ENCODE measurements around the gene LAMB4. TPM values are rescaled to one million over a fixed set of nuclear protein-coding genes. Genes with fewer than 3 reads are reported as not detected.

LAMB4 gene
- total RNA-seq, 1 experiment from 2014 or later, result not detected

DNA sequence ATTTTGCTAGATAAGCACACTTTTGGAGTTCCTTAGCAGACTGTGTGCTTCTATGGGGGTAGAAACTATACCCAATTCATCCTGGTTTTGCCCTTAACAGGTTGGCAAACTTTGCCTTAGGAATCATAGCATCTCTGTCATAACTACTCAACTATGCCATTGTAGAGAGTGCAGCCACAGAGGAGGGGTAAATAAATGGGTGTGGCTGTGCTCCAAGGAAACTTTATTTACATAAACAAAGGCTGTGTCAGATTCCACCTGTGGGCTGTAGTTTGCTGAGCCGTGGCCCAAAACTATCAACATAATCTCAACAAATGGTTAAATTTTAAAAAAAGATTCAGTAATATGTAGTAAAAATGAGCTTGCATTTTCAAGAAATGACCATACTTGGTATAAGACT is 75.6 kb downstream of the LAMB4 start:
- H3K9ac ChIP-seq (ENCODE audit: low read length), result no peak overlapping the region
- no peaks in the 10 kb centered on the region for H3K4me1 ChIP-seq (ENCODE audit: low read length)
- H2AFZ ChIP-seq (ENCODE audit: low read length), result no peak overlapping the region
- H3K79me2 ChIP-seq (ENCODE audit: low read length), result no peaks in the 10 kb centered on the region
- H3K27ac ChIP-seq (ENCODE audit: low read length), result no peak overlapping the region
- H3K9me3 ChIP-seq (ENCODE audit: low read length), result no peaks in the 10 kb centered on the region
- no peak overlapping the region for H3K4me2 ChIP-seq (ENCODE audit: low read depth, low read length, poor library complexity, severe bottlenecking)
- no peak for DNase-seq
- no peaks in the 10 kb centered on the region for H3K27me3 ChIP-seq (ENCODE audit: low read length)
- H3K4me3 ChIP-seq (ENCODE audit: low read length), result no peak overlapping the region
- H3K36me3 ChIP-seq (ENCODE audit: insufficient read depth, low read length), result no peaks in the 10 kb centered on the region
- no peaks in the 10 kb centered on the region for H4K20me1 ChIP-seq (ENCODE audit: insufficient read depth, low read depth, low read length)
- H3K9me2 ChIP-seq (replicated peaks; ENCODE audit: insufficient read depth, low read length), result no peaks in the 10 kb centered on the region

DNA sequence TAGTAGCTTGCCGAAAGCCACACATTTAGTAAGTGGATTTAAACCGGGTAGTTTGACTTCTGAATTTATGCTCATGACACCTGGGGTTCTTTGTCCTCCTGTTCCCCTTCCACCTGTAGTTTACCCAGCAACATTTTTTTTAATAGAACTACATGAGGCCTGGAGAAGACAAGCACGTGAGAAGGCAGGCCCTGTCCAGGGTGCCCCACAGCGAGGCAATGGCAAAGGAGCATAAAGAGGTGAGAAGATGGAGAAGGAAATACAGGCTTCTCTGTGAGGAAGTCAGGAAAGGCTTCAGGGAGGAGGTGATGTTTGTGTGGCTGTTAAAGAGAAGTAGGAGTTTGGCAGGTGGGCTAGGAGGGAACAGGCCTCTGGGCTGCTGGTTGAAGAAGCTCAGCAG is 76.9 kb downstream of the LAMB4 start:
- H3K36me3 ChIP-seq (ENCODE audit: insufficient read depth, low read length), result no peaks in the 10 kb centered on the region
- no peaks in the 10 kb centered on the region for H3K9me3 ChIP-seq (ENCODE audit: low read length)
- H3K4me1 ChIP-seq (ENCODE audit: low read length), result no peaks in the 10 kb centered on the region
- no peaks in the 10 kb centered on the region for H3K79me2 ChIP-seq (ENCODE audit: low read length)
- H4K20me1 ChIP-seq (ENCODE audit: insufficient read depth, low read depth, low read length), result no peaks in the 10 kb centered on the region
- H3K9me2 ChIP-seq (replicated peaks; ENCODE audit: insufficient read depth, low read length), result no peaks in the 10 kb centered on the region
- no peak overlapping the region for H3K9ac ChIP-seq (ENCODE audit: low read length)
- H3K4me3 ChIP-seq (ENCODE audit: low read length), result no peak overlapping the region
- no peak overlapping the region for H3K27ac ChIP-seq (ENCODE audit: low read length)
- H3K27me3 ChIP-seq (ENCODE audit: low read length), result no peaks in the 10 kb centered on the region
- H2AFZ ChIP-seq (ENCODE audit: low read length), result no peak overlapping the region
- H3K4me2 ChIP-seq (ENCODE audit: low read depth, low read length, poor library complexity, severe bottlenecking), result no peak overlapping the region
- no peak for DNase-seq

DNA sequence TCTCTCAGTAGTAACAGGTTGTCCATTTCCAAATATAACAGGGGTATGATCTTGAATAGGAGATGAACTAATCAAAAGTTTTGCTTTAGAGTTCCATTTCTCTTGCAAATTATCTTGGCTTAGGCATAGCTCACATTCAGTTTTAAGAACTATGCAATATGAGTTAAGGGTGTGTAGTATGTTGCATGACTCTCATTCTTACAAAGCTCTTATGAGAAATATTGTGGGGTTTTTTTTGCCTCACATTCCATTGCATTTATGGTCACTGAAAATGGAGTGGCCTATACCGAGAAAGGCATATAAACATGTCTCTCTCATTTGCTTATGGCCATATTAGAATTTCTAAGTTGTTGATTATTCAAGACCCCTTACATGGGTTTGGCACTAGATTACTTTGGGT is 78.7 kb downstream of the LAMB4 start:
- Histone ChIP-seq H3K27me3 (ENCODE audit: low read length) (no peaks in the 10 kb centered on the region), H3K4me2 (ENCODE audit: low read depth, low read length, poor library complexity, severe bottlenecking) (no peak overlapping the region), H4K20me1 (ENCODE audit: insufficient read depth, low read depth, low read length) (no peaks in the 10 kb centered on the region), H3K27ac (ENCODE audit: low read length) (no peak overlapping the region), H3K4me1 (ENCODE audit: low read length) (no peaks in the 10 kb centered on the region), H2AFZ (ENCODE audit: low read length) (no peak overlapping the region), H3K9me2 (replicated peaks; ENCODE audit: insufficient read depth, low read length) (no peaks in the 10 kb centered on the region), H3K4me3 (ENCODE audit: low read length) (no peak overlapping the region), H3K9ac (ENCODE audit: low read length) (no peak overlapping the region), H3K79me2 (ENCODE audit: low read length) (no peaks in the 10 kb centered on the region), H3K36me3 (ENCODE audit: insufficient read depth, low read length) (no peaks in the 10 kb centered on the region), H3K9me3 (ENCODE audit: low read length) (no peaks in the 10 kb centered on the region)
- DNase-seq, result no peak

DNA sequence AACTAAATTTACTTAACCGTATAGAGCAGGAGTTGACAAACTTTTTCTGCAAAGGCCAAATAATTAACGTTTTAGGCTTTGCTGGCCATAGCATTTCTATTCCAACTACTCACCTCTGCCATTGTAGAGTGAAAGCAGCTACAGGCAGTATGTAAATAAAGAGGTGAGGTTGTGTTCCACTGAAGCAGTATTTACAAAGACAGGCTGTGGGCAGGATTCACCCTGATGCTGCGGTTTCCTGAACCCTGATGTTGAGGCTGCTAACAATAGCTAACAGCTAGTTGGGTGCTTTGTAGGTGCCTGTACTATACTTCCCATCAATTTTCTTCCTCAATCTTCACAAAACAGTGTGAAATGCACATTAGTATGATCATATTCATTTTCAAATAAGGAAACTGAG is 80.2 kb downstream of the LAMB4 start:
- DNase-seq, result no peak
- Histone ChIP-seq H4K20me1 (ENCODE audit: insufficient read depth, low read depth, low read length) (no peaks in the 10 kb centered on the region), H3K27me3 (ENCODE audit: low read length) (no peaks in the 10 kb centered on the region)

DNA sequence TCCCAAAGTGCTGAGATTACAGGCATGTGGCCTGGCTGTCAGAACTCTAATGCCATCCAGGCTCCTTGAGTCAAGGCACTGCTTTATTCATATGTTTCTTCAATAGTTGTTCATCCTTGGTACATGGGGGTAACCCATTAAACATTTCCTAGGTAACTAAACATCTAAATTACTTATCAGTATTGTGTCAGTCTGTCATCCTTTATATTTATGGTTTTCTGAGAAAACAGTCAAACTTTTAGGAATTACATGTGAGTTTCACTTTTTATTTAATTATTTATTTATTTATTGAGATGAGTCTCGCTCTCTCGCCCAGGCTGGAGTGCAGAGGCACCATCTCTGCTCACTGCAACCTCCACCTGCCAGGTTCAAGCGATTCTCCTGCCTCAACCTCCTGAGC is 81.7 kb downstream of the LAMB4 start:
- no peaks in the 10 kb centered on the region for H3K9me3 ChIP-seq (ENCODE audit: low read length)
- H3K27me3 ChIP-seq (ENCODE audit: low read length), result no peaks in the 10 kb centered on the region
- H3K79me2 ChIP-seq (ENCODE audit: low read length), result no peaks in the 10 kb centered on the region
- no peak overlapping the region for H3K4me2 ChIP-seq (ENCODE audit: low read depth, low read length, poor library complexity, severe bottlenecking)
- DNase-seq, result no peak
- H3K4me3 ChIP-seq (ENCODE audit: low read length), result no peak overlapping the region
- no peak overlapping the region for H3K9ac ChIP-seq (ENCODE audit: low read length)
- H3K4me1 ChIP-seq (ENCODE audit: low read length), result no peaks in the 10 kb centered on the region
- H4K20me1 ChIP-seq (ENCODE audit: insufficient read depth, low read depth, low read length), result no peaks in the 10 kb centered on the region
- no peak overlapping the region for H3K27ac ChIP-seq (ENCODE audit: low read length)
- no peaks in the 10 kb centered on the region for H3K9me2 ChIP-seq (replicated peaks; ENCODE audit: insufficient read depth, low read length)
- no peak overlapping the region for H2AFZ ChIP-seq (ENCODE audit: low read length)
- no peaks in the 10 kb centered on the region for H3K36me3 ChIP-seq (ENCODE audit: insufficient read depth, low read length)

More for the DNA sequence above, 80.2 kb downstream of the LAMB4 start:
- H3K9ac ChIP-seq (ENCODE audit: low read length), result no peak overlapping the region
- no peak overlapping the region for H2AFZ ChIP-seq (ENCODE audit: low read length)
- no peak overlapping the region for H3K4me3 ChIP-seq (ENCODE audit: low read length)
- H3K9me3 ChIP-seq (ENCODE audit: low read length), result no peaks in the 10 kb centered on the region
- no peak overlapping the region for H3K4me2 ChIP-seq (ENCODE audit: low read depth, low read length, poor library complexity, severe bottlenecking)
- H3K79me2 ChIP-seq (ENCODE audit: low read length), result no peaks in the 10 kb centered on the region
- H3K9me2 ChIP-seq (replicated peaks; ENCODE audit: insufficient read depth, low read length), result no peaks in the 10 kb centered on the region
- H3K36me3 ChIP-seq (ENCODE audit: insufficient read depth, low read length), result no peaks in the 10 kb centered on the region
- H3K4me1 ChIP-seq (ENCODE audit: low read length), result no peaks in the 10 kb centered on the region
- H3K27ac ChIP-seq (ENCODE audit: low read length), result no peak overlapping the region

DNA sequence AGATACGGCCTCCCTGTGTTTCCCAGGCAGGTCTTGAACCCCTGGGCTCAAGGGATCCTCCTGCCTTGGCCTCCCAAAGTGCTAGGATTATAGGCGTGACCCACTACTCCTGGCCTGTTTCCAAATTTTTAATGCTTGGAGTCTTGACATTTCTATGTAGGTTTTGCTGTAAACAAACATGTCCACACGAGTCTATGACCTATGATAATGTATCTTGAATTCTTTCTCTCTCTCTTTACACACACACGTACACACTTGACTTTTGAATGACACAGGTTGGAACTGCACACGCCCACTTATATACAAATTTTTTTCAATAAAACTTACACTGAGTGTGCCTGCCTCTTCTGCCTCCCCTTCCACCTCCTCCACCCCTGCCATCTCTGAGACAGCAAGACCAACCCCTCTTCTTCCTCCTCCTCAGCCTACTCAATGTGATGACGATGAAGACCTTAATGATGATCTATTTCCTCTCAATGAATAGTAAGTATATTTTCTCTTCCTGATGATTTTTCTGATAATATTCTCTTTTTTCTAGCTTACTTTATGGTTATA is 83.1 kb downstream of the LAMB4 start:
- Histone ChIP-seq H3K9ac (ENCODE audit: low read length) (no peak overlapping the region), H3K9me2 (replicated peaks; ENCODE audit: insufficient read depth, low read length) (no peaks in the 10 kb centered on the region), H3K27me3 (ENCODE audit: low read length) (no peaks in the 10 kb centered on the region), H4K20me1 (ENCODE audit: insufficient read depth, low read depth, low read length) (no peaks in the 10 kb centered on the region), H3K4me2 (ENCODE audit: low read depth, low read length, poor library complexity, severe bottlenecking) (no peak overlapping the region), H3K4me1 (ENCODE audit: low read length) (no peaks in the 10 kb centered on the region), H2AFZ (ENCODE audit: low read length) (no peak overlapping the region), H3K9me3 (ENCODE audit: low read length) (no peaks in the 10 kb centered on the region), H3K4me3 (ENCODE audit: low read length) (no peak overlapping the region), H3K79me2 (ENCODE audit: low read length) (no peaks in the 10 kb centered on the region), H3K27ac (ENCODE audit: low read length) (no peak overlapping the region), H3K36me3 (ENCODE audit: insufficient read depth, low read length) (no peaks in the 10 kb centered on the region)
- no peak for DNase-seq

DNA sequence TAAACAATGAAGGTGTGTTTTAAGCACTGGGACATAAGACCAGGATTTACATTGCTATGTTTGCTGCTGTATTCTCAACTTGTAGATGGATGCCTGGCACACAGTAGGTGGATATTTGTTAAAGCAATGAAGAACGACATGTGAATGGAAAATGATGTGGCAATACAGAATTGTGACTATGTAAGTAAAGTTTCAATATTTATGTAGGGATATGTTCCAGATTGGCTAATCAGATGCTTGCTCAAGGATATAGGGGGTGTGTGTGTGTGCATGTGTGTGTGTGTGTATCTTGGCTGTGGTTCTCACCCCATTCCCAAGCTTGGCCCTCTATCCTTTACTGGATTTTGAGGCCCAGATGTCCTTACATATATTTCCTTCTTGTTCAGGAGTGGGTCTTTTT is 84.5 kb downstream of the LAMB4 start:
- no peaks in the 10 kb centered on the region for H3K9me2 ChIP-seq (replicated peaks; ENCODE audit: insufficient read depth, low read length)
- H3K4me3 ChIP-seq (ENCODE audit: low read length), result no peak overlapping the region
- no peak overlapping the region for H3K4me2 ChIP-seq (ENCODE audit: low read depth, low read length, poor library complexity, severe bottlenecking)
- no peak overlapping the region for H3K9ac ChIP-seq (ENCODE audit: low read length)
- no peak overlapping the region for H2AFZ ChIP-seq (ENCODE audit: low read length)
- DNase-seq, result no peak
- H3K9me3 ChIP-seq (ENCODE audit: low read length), result no peaks in the 10 kb centered on the region
- H3K4me1 ChIP-seq (ENCODE audit: low read length), result no peaks in the 10 kb centered on the region
- no peaks in the 10 kb centered on the region for H3K79me2 ChIP-seq (ENCODE audit: low read length)
- no peak overlapping the region for H3K27ac ChIP-seq (ENCODE audit: low read length)
- no peaks in the 10 kb centered on the region for H4K20me1 ChIP-seq (ENCODE audit: insufficient read depth, low read depth, low read length)
- H3K27me3 ChIP-seq (ENCODE audit: low read length), result no peaks in the 10 kb centered on the region
- no peaks in the 10 kb centered on the region for H3K36me3 ChIP-seq (ENCODE audit: insufficient read depth, low read length)

DNA sequence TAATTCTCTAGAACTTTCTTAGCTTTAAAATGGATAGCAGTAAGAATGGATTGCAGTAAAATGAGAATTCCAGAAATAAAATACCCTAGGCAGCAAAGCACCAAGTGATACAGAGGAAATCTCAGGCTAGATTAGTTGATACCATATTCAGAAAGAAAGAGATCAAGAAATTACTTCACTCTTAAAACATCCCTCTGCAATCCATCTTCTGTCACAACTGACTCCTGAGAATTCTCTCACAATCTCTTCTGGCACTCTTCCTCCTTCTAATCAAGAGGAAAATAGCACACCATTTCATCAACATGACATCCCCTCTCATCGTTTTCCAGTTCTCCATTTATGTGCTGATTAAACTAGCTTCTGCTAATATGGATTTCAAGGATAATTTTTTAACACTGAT is 85.0 kb downstream of the LAMB4 start:
- Histone ChIP-seq H3K27ac (ENCODE audit: low read length) (no peak overlapping the region), H3K79me2 (ENCODE audit: low read length) (no peaks in the 10 kb centered on the region), H4K20me1 (ENCODE audit: insufficient read depth, low read depth, low read length) (no peaks in the 10 kb centered on the region), H3K36me3 (ENCODE audit: insufficient read depth, low read length) (no peaks in the 10 kb centered on the region), H3K4me1 (ENCODE audit: low read length) (no peaks in the 10 kb centered on the region), H3K4me3 (ENCODE audit: low read length) (no peak overlapping the region), H3K27me3 (ENCODE audit: low read length) (0 out of 2 replicates have a peak, but pooled peaks cover 2% of the 10 kb centered on the region), H2AFZ (ENCODE audit: low read length) (no peak overlapping the region), H3K4me2 (ENCODE audit: low read depth, low read length, poor library complexity, severe bottlenecking) (no peak overlapping the region), H3K9me2 (replicated peaks; ENCODE audit: insufficient read depth, low read length) (no peaks in the 10 kb centered on the region), H3K9ac (ENCODE audit: low read length) (no peak overlapping the region), H3K9me3 (ENCODE audit: low read length) (no peaks in the 10 kb centered on the region)
- DNase-seq, result no peak

DNA sequence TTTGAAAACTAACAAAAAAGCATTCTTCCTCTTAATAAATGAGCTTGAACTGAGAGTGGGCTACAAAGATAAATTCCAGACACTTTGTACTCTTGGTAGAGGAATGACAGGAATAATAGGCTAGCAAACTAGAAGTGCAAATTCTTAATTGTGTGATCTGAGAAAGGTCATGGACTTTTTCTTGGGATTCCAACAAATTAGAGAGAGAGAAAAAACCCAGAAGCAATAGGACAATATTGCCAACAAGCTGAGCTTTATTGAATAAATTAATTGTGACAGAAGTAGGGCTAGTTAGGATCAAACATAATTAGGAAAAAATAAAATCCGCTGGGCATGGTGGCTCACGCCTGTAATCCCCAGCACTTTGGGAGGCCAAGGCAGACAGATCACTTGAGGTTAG is 85.8 kb downstream of the LAMB4 start:
- H4K20me1 ChIP-seq (ENCODE audit: insufficient read depth, low read depth, low read length), result no peaks in the 10 kb centered on the region
- no peak overlapping the region for H3K4me2 ChIP-seq (ENCODE audit: low read depth, low read length, poor library complexity, severe bottlenecking)
- H3K36me3 ChIP-seq (ENCODE audit: insufficient read depth, low read length), result no peaks in the 10 kb centered on the region
- H2AFZ ChIP-seq (ENCODE audit: low read length), result no peak overlapping the region
- no peaks in the 10 kb centered on the region for H3K9me2 ChIP-seq (replicated peaks; ENCODE audit: insufficient read depth, low read length)
- H3K9me3 ChIP-seq (ENCODE audit: low read length), result no peaks in the 10 kb centered on the region
- no peak for DNase-seq
- H3K27ac ChIP-seq (ENCODE audit: low read length), result no peak overlapping the region
- no peaks in the 10 kb centered on the region for H3K4me1 ChIP-seq (ENCODE audit: low read length)
- H3K9ac ChIP-seq (ENCODE audit: low read length), result no peak overlapping the region
- H3K79me2 ChIP-seq (ENCODE audit: low read length), result no peaks in the 10 kb centered on the region
- H3K4me3 ChIP-seq (ENCODE audit: low read length), result no peak overlapping the region
- H3K27me3 ChIP-seq (ENCODE audit: low read length), result 0 out of 2 replicates have a peak, but pooled peaks cover 2% of the 10 kb centered on the region
